Loucy (cell line): ENCODE data around the gene HOXB1.

ENCODE experiments used
- EZH2phosphoT487 ChIP-seq: fragments of 200-600 bp; IDR thresholded peaks from 2 replicates; pipeline ENCODE4 v1.6.1; 2018; ENCODE audit warnings: antibody characterized with exemption, mild to moderate bottlenecking, moderate library complexity, borderline replicate concordance
- TF ChIP-seq, protein P1 (sequence below): fragments of 200-600 bp; sonication (generic); conservative IDR thresholded peaks from 2 replicates; pipeline ENCODE4 v1.5.1; 2014; ENCODE audit warnings: mild to moderate bottlenecking, antibody characterized with exemption, low read length

DNA sequence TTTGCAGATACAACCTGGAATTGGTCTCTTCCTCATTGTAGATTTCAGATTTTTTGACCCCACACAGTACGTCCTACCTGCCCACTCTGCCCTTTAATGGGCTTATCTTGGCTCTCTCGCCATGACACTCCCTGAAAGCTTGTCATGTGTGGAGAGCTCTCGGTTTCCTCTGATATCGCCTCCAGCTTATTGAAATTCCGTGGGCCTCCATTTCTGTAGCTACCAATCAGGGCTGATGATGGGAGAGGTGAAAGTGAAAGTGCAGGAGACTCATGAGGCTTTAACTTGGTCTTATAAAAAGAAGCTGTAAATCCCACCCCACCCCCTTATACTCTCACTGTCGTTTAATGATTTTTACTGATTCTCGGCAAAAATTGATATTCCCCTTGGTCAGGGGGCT is 17.7 kb downstream of the HOXB1 start:
- TF ChIP-seq, protein P1, sequence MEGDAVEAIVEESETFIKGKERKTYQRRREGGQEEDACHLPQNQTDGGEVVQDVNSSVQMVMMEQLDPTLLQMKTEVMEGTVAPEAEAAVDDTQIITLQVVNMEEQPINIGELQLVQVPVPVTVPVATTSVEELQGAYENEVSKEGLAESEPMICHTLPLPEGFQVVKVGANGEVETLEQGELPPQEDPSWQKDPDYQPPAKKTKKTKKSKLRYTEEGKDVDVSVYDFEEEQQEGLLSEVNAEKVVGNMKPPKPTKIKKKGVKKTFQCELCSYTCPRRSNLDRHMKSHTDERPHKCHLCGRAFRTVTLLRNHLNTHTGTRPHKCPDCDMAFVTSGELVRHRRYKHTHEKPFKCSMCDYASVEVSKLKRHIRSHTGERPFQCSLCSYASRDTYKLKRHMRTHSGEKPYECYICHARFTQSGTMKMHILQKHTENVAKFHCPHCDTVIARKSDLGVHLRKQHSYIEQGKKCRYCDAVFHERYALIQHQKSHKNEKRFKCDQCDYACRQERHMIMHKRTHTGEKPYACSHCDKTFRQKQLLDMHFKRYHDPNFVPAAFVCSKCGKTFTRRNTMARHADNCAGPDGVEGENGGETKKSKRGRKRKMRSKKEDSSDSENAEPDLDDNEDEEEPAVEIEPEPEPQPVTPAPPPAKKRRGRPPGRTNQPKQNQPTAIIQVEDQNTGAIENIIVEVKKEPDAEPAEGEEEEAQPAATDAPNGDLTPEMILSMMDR: no peak
- TF ChIP-seq EZH2phosphoT487: no peak
